Liver (tissue), 9 donors: ENCODE measurements around the gene TRIAP1. TPM values are rescaled to one million over a fixed set of nuclear protein-coding genes. Genes with fewer than 3 reads are reported as not detected.

ENCODE experiments used
- DNase-seq: peaks from one replicate; pipeline ENCODE4 v3.0.0-alpha.2; 2017; ENCODE audit warnings: low spot score
- H3K27ac ChIP-seq, 2 donors: one replicate each; pipeline ENCODE4 v1.7.0; 2013; ENCODE audit warnings: inconsistent platforms in 2 of 2, low read length in 2 of 2, control low read depth in 1 of 2, low read depth in 1 of 2, mild to moderate bottlenecking in 1 of 2
- H3K27me3 ChIP-seq, 4 donors: one replicate each; pipeline versions ENCODE4 v1.6.1 to v1.7.0; 2013; ENCODE audit warnings: low read length in 3 of 4, inconsistent platforms in 1 of 4, mild to moderate bottlenecking in 1 of 4, moderate library complexity in 1 of 4; ENCODE audit not compliant: control insufficient read depth in 4 of 4, insufficient read depth in 4 of 4
- H3K36me3 ChIP-seq, 4 donors: one replicate each; pipeline versions ENCODE4 v1.6.1 to v1.7.0; 2013; ENCODE audit warnings: low read length in 3 of 4, mild to moderate bottlenecking in 3 of 4, low read depth in 1 of 4, moderate library complexity in 1 of 4; ENCODE audit not compliant: control insufficient read depth in 4 of 4, insufficient read depth in 3 of 4
- H3K4me1 ChIP-seq, 4 donors: one replicate each; pipeline versions ENCODE4 v1.6.1 to v1.7.0; 2013; ENCODE audit warnings: low read length in 3 of 4, mild to moderate bottlenecking in 3 of 4, moderate library complexity in 1 of 4; ENCODE audit not compliant: control insufficient read depth in 4 of 4, insufficient read depth in 4 of 4
- H3K4me3 ChIP-seq, 3 donors: one replicate each; pipeline versions ENCODE4 v1.6.1 to v1.7.0; 2013; ENCODE audit warnings: low read length in 3 of 3, control low read depth in 1 of 3, low read depth in 1 of 3, mild to moderate bottlenecking in 1 of 3
- H3K9ac ChIP-seq, 2 donors: one replicate each; pipeline ENCODE4 v1.7.0; 2013; ENCODE audit warnings: low read length in 2 of 2, mild to moderate bottlenecking in 2 of 2, moderate library complexity in 2 of 2, control low read depth in 1 of 2, low read depth in 1 of 2
- H3K9me3 ChIP-seq, 4 donors: one replicate each; pipeline versions ENCODE4 v1.6.1 to v1.7.0; 2013; ENCODE audit warnings: low read length in 3 of 4; ENCODE audit not compliant: control insufficient read depth in 4 of 4
- ATF3 ChIP-seq: IDR thresholded peaks from 2 replicates; pipeline ENCODE4 v1.6.1; 2016; ENCODE audit warnings: antibody characterized with exemption
- CTCF ChIP-seq: fragments of 150-350 bp; IDR thresholded peaks from 2 replicates; pipeline ENCODE4 v1.5.1; 2017; ENCODE audit warnings: improper control_type of control experiment, low read depth, low read length; ENCODE audit not compliant: missing input control
- EGR1 ChIP-seq, 2 donors: IDR thresholded peaks; 2 replicates each; pipeline ENCODE4 v1.6.1; 2016 to 2018; ENCODE audit warnings: antibody characterized with exemption in 2 of 2, low read depth in 2 of 2
- FOXA1 ChIP-seq: IDR thresholded peaks from 2 replicates; pipeline ENCODE4 v1.6.1; 2016; ENCODE audit warnings: antibody characterized with exemption
- FOXA2 ChIP-seq: IDR thresholded peaks from 2 replicates; pipeline ENCODE4 v1.6.1; 2016; ENCODE audit warnings: antibody characterized with exemption
- GABPA ChIP-seq, 2 donors: IDR thresholded peaks in 1 of 2; conservative IDR thresholded peaks in 1 of 2; 2 replicates each; pipeline ENCODE4 v1.6.1; 2016; ENCODE audit warnings: antibody characterized with exemption in 2 of 2, mild to moderate bottlenecking in 1 of 2, moderate library complexity in 1 of 2
- HNF4A ChIP-seq, 2 donors: conservative IDR thresholded peaks; 2 replicates each; pipeline ENCODE4 v1.6.1; 2016; ENCODE audit warnings: antibody characterized with exemption in 2 of 2, mild to moderate bottlenecking in 2 of 2
- HNF4G ChIP-seq: IDR thresholded peaks from 2 replicates; pipeline ENCODE4 v1.6.1; 2016; ENCODE audit warnings: antibody characterized with exemption
- JUND ChIP-seq, 2 donors: IDR thresholded peaks; 2 replicates each; pipeline ENCODE4 v1.6.1; 2016; ENCODE audit warnings: antibody characterized with exemption in 2 of 2
- MAX ChIP-seq: IDR thresholded peaks from 2 replicates; pipeline ENCODE4 v1.6.1; 2016; ENCODE audit warnings: antibody characterized with exemption
- NR2F2 ChIP-seq: IDR thresholded peaks from 2 replicates; pipeline ENCODE4 v1.6.1; 2016; ENCODE audit warnings: antibody characterized with exemption
- RAD21 ChIP-seq, 2 donors: IDR thresholded peaks; 2 replicates each; pipeline ENCODE4 v1.6.1; 2016; ENCODE audit warnings: antibody characterized with exemption in 2 of 2, mild to moderate bottlenecking in 2 of 2
- REST ChIP-seq: IDR thresholded peaks from 2 replicates; pipeline ENCODE4 v1.6.1; 2016; ENCODE audit warnings: antibody characterized with exemption, mild to moderate bottlenecking
- RXRA ChIP-seq, 2 donors: IDR thresholded peaks; 2 replicates each; pipeline ENCODE4 v1.6.1; 2017 to 2018; ENCODE audit warnings: antibody characterized with exemption in 2 of 2, mild to moderate bottlenecking in 1 of 2
- SP1 ChIP-seq: IDR thresholded peaks from 2 replicates; pipeline ENCODE4 v1.6.1; 2018; ENCODE audit warnings: antibody characterized with exemption, mild to moderate bottlenecking
- TAF1 ChIP-seq: conservative IDR thresholded peaks from 2 replicates; pipeline ENCODE4 v1.6.1; 2016; ENCODE audit warnings: antibody characterized with exemption, mild to moderate bottlenecking
- YY1 ChIP-seq: IDR thresholded peaks from 2 replicates; pipeline ENCODE4 v1.6.1; 2016; ENCODE audit warnings: antibody characterized with exemption, mild to moderate bottlenecking
- ZBTB33 ChIP-seq: IDR thresholded peaks from 2 replicates; pipeline ENCODE4 v1.6.1; 2016; ENCODE audit warnings: antibody characterized with exemption
- WGBS: extraction: QIAGEN DNeasy Blood & Tissue Kit; methylation state at CpG from one replicate; pipeline ENCODE4 v1.1.7; 2013; 5-methylcytosine and 5-hydroxymethylcytosine counted together
- polyA plus RNA-seq, 2 donors: library from polyadenylated mRNA; stranded (reverse) in 1 of 2; unstranded in 1 of 2; fragments of 200-250 nt in 1 of 2; fragments of >200 nt in 1 of 2; fragmentation: Nextera tagmentation in 1 of 2; extraction: Ambion mirVana in 1 of 2; gene quantifications; one replicate each; pipeline versions ENCODE4 v1.2.1 to v1.2.3, GENCODE V29; 2013 to 2015
- total RNA-seq, 2 donors: library from RNA; depleted of rRNA; stranded (reverse); fragments of >200 nt; gene quantifications; one replicate each; pipeline ENCODE4 v1.2.3, GENCODE V29; 2014
- donor health status: healthy.
- donor health status: healthy.
- donor health status: healthy.
- donor health status: healthy.
- donor health status: healthy.

Gene TRIAP1
- total and polyA plus RNA-seq, 4 donors: 11.9 to 39.9 (median 19.0) TPM

GRCh38 chr12:120408771-120409170 lies 37.4 kb downstream of the TRIAP1 start:
- TF ChIP-seq FOXA1 (no peak), NR2F2 (no peak), REST (no peak), MAX (no peak), GABPA (IDR thresholded peaks at IDR 0.05 in 1 of 2, conservative IDR thresholded peaks at IDR 0.05 in 1 of 2) (no peak), RAD21 (IDR thresholded peaks at IDR 0.05) (no peak), FOXA2 (no peak), SP1 (no peak), HNF4A (conservative IDR thresholded peaks at IDR 0.05) (no peak), RXRA (IDR thresholded peaks at IDR 0.05) (no peak), JUND (IDR thresholded peaks at IDR 0.05) (no peak)
- H3K27ac ChIP-seq: no peak overlapping the region
- whole genome bisulfite sequencing: 96% methylated on average over 11 of the region's 11 CpGs
- no peaks in the 10 kb centered on the region for H3K9me3 ChIP-seq
- H3K36me3 ChIP-seq: no peaks in the 10 kb centered on the region
- H3K4me3 ChIP-seq: no peak overlapping the region
- DNase-seq: no peak
- H3K9ac ChIP-seq: no peak overlapping the region
- H3K27me3 ChIP-seq: no peaks in the 10 kb centered on the region
- no peaks in the 10 kb centered on the region for H3K4me1 ChIP-seq

GRCh38 chr12:120406553-120406952 lies 39.6 kb downstream of the TRIAP1 start:
- no peak for TF ChIP-seq EGR1 (IDR thresholded peaks at IDR 0.05; ENCODE audit: low read depth in 2 of 2)
- TF ChIP-seq JUND (IDR thresholded peaks at IDR 0.05): no peak
- TF ChIP-seq RXRA (IDR thresholded peaks at IDR 0.05): no peak
- no peak for TF ChIP-seq CTCF
- TF ChIP-seq FOXA2: no peak
- TF ChIP-seq HNF4G: no peak
- no peak for TF ChIP-seq REST
- no peak for TF ChIP-seq GABPA (IDR thresholded peaks at IDR 0.05 in 1 of 2, conservative IDR thresholded peaks at IDR 0.05 in 1 of 2)
- TF ChIP-seq MAX: no peak
- TF ChIP-seq HNF4A (conservative IDR thresholded peaks at IDR 0.05): no peak
- no peak for TF ChIP-seq TAF1
- no peak for TF ChIP-seq ATF3
- no peak for TF ChIP-seq SP1
- TF ChIP-seq RAD21 (IDR thresholded peaks at IDR 0.05): no peak
- no peak for TF ChIP-seq NR2F2
- no peak for TF ChIP-seq YY1
- TF ChIP-seq FOXA1: no peak
- TF ChIP-seq ZBTB33: no peak
- H3K27ac ChIP-seq: no peak overlapping the region
- DNase-seq: no peak
- WGBS: 98% methylated on average over 3 of the region's 3 CpGs
- H3K4me3 ChIP-seq: no peak overlapping the region
- H3K9ac ChIP-seq: no peak overlapping the region
- H3K36me3 ChIP-seq: no peaks in the 10 kb centered on the region
- no peaks in the 10 kb centered on the region for H3K4me1 ChIP-seq
- no peaks in the 10 kb centered on the region for H3K9me3 ChIP-seq
- H3K27me3 ChIP-seq: no peaks in the 10 kb centered on the region
